HG03575 (cell line): ENCODE results near the gene SLC6A1.

Experiments used
- ATAC-seq: cut with Tn5 transposase; IDR thresholded peaks from one replicate; pipeline ENCODE4 v1.9.1; 2021; ENCODE audit not compliant: unreplicated experiment, insufficient number of reproducible peaks, low FRiP score; ENCODE audit errors: extremely low read depth

Gene SLC6A1

DNA sequence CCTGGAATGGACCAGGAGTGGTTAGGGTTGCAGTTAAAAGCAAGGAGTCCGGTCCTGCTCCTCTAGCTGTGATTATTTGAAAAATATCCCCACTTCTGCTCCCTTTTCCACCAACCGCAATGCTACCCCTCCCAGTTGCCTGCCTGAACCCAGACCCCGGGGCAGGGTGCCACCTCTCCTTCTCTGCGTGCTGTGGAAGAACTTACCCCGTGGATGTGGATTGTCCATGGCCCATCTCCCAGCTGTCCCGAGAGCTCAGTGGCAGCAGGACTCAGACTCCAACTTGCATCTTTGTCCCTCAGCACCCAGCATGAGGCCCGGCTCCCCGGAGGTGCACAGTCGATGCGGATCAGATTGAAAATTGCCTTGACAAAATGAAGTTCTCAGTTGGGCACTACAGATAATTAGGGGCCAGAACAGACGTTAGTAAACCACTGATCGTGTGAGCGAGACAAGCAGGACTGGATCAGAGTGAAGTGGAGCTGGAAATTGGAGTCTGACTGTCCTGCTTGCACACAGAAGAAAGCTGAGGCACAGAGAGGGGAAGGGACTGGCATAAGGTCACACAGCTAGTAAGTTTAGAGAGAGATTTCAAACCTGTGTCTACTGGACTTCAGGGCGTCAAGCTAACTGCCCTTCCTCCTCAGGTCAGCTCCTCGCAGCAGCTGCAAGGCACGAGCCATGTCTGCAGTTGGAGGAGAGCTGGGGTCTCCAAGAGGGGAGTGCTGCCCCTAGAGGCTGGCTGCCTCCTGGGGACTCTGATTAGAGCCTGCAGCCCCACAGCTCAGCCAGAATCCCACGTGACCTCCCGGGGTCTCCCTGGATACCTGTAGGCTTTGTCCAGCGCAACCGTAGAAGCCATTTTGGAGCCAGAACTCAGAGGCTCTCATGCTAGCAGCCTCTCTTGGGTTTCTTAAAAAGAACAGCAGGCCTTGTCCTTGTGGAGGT lies 14.7 kb downstream of the SLC6A1 start:
- ATAC-seq, result no peak

DNA sequence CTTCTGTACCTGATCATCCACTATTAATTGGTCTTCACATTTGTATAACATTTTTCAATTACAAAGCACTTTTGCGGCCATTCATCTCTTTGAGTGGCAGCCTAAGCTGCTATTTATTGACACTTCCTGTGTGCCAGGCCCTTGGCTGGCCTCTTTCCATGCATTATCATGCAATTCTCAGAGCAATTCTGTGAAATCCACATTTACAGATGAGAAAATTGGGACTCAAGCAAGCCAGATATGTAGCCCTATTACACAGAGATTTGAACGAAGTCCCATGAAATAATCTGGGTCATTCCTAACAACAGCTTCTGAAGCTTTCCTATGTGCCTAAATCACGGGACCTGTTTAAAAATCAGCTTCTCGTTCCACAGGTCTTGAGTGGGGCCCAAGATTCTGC lies 17.4 kb downstream of the SLC6A1 start:
- no peak for ATAC-seq

DNA sequence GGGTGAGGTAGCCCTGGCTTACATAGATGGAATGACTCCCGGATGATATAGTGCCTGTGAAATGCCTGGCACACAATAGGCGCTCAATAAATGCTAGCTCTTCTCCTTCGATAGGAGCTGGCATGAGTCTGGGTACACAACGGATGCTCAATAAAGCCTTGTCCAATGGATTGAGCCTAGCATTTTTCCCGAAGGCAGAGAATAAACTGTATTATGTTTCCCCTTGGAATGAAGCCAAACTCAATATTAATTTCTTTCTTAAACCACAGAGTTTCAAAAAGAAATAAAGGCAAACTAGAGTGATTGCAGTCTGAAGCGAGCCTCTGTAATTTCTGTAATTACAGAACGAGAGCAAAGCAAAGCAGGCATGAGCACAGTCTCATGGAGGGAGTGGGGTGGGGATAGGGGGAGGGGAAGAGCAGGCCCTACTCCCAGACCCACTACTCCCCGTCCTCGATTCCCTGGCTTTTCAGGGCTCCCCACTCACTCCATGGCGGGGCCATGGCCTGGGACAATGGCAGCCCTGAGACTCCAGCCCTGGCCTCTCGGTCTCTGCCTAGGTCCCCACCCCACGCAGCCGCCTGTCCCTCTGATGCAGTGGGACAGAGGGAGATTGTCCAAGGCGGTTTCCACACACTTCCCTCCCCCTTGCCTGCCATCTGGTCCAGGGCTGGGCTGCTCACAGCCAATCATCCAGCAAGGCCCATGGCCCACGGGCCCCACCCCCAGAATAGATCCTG lies 18.0 kb downstream of the SLC6A1 start:
- no peak for ATAC-seq

DNA sequence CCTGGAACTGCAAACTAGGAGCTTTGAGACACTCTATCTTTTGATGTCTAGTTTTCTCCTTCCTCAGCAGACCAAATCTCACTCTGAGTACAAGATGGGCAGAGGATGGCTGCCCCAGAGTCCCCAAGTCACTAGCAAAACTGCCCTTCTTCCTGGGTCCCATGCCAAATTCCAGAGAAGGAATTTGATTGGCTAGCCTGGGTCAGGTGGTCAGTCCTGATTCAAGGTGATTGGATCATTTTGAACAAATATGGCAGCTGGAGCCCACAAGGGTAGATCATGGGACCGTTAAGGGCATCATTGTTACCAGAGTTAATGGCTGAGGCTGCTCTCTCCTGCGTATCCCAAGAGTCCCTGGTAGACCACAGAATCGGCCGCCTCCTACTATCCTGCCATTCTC lies 21.7 kb downstream of the SLC6A1 start:
- ATAC-seq, result no peak

DNA sequence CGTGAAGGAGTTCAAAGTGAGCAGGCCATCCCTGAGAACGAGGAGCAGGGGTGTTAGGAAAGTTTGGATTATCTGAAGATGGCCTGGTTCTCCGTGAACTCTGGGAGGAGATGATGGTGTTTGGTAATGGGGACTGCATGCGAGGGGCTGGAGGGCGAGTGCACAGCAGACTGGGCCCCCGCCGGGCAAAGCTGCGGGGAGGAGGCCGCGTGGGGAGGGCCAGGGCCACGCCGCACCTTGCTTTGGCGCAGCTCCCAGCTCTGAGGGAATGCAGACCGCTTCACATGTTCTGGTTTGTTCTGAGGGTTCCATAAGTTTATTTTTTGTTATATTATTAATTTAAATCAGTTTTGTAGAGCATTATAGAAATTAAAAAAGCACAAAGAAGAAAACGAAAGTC lies 22.2 kb downstream of the SLC6A1 start:
- ATAC-seq, result no peak

DNA sequence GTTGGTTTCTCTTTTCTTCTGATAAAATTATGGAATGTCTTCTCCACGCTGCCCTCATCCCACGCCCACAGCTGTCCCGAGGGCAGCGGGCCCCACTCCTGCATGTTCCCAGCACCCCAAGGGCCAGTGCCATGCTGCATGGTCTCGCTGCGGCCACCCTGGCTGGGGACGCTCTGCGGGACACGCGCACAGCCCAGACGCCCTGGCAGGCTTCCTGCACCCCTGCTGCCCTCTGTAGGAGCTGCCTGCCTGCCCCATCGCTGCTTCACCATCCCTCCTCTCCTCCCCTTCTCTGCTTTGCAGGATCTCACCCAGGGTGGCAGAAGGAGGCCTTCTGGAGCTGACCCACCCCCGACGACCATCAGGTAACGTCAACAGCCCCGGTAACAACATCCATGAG lies 22.8 kb downstream of the SLC6A1 start:
- no peak for ATAC-seq

DNA sequence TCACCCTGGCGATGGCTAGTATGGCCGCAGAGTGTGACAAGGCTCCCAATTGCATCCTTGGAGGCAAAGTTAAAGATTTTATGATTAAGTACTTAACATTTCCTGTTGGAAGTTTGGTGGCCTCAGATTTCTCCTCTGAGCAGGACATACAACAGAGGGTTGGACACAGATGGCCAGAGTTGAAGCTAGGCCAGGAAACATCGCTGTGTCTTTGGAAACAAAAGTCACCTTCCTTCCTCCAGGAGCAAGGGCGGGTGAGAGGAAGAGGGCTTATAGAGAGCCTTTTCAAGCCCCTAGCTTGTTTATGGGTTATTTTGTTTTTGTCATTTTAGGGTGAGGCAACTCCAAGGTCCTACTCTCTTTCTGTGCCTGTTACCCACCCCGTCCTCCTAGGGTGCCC lies 24.2 kb downstream of the SLC6A1 start:
- ATAC-seq, result no peak

DNA sequence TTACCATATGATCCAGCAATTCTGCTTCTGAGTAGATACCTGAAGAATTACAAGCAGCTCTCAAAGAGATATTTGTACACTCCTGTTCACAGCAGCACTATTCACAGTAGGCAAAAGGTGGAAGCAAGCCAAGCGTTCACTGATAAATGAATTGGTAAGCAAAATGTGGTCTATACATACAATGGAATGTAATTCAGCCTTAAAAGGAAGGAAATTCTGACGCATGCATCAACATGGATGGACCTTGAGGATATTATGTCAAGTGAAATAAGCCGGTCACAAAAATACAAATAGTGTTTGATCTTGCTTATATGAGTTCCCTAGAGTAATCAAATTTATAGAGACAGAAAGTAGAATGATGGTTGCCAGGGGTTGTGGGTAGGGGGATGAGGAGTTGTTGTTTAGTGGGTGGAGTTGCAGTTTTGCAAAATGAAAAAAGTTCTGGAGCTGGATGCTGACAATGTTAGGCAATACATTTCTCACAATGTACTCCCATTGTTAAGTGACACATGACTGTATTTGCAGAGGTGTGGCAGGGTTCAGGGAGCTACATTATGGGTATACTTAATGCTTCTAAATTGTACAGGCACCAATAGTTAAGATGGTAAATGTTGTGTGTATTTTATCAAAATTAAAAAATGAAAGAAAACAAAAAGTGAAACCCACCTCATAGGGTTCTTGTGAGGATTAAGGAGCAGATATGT lies 26.7 kb downstream of the SLC6A1 start:
- ATAC-seq, result no peak

DNA sequence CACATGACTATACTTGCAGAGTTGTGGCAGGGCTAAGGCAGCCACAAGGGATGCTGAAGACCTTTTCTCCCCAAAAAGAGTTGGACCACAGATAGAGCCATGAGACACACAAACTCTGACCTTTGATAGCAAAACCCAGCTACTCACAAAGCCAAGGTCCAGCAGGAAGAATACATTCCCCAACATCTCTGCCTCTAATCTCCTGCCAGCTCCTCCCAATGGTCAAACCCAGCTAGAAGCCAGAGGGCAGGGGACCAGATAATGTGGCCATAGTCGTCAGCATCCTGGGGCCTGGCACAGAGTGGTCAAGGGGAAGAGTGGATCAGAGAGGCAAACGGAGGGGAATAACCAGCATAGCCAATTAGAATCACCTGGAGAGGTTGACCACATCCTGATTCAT lies 28.2 kb downstream of the SLC6A1 start:
- no peak for ATAC-seq

DNA sequence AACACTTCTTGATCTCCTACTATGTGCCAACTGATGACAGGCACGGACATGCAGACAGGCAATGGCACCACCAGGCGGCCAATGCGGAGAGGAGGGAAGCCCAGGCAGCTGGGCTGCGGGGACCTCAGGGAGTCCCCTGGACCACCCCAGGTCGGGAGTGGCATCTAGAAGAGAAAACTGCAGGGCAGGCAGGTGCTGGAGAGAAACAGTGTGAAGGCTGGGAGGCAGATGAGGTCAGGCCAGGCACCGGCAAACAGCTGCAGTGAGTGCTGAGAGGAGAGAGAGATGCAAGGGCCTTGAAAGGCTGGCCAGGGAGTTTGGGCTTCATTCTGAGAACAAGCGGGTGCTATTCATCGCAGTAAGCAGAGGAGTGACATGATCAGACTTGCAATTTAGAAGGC lies 29.1 kb downstream of the SLC6A1 start:
- ATAC-seq, result no peak

DNA sequence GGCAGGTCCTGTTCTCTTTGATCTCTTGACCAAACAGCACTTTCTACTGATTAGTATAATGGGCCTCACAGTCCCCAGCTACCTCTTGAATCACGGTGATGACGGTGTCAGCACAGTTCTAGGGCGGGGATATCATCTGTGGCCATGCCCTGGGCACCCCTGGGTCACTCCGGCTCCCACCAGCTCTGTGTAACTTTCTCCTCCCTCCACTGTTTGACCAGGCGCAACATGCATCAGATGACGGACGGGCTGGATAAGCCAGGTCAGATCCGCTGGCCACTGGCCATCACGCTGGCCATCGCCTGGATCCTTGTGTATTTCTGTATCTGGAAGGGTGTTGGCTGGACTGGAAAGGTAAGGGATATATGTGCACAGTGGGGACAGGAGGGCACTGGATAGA lies 29.6 kb downstream of the SLC6A1 start:
- ATAC-seq, result no peak

DNA sequence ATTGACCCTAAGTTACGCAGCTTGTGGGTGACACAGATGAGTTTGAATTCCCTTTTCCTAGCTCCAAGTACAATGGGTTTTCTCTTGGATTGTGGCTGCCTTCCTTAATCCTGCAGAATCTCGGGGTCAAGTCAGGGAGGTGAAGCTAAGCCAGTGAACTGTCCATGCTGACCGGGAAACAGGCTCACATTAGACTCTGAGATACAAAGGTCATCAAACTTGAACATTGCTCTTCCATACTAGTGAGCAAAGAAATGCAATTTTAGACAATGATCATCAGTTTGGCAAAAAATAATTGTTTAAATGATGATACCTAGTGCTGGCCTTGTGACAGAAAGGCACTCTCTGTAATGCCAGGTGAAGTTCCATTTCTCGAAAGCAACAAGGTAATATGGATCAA lies 31.6 kb downstream of the SLC6A1 start:
- no peak for ATAC-seq

DNA sequence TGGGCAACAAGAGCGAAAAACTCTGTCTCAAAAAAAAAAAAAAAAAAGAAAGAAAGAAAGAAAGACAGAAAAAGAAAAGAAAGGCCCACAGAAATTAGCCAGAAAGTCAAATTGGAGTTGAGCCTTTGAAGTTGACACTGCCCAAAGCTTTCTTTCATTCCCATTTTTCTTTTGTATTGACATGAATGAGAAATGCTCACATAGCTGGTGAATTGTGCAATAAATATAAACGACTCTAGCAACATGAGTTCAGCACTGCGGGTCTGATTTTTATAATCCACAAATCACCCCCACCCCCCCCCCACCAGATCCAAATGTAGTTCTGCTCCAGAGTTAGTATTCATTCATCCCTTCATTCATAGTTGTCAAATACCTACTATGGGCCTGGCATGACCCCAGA lies 37.4 kb downstream of the SLC6A1 start:
- no peak for ATAC-seq

DNA sequence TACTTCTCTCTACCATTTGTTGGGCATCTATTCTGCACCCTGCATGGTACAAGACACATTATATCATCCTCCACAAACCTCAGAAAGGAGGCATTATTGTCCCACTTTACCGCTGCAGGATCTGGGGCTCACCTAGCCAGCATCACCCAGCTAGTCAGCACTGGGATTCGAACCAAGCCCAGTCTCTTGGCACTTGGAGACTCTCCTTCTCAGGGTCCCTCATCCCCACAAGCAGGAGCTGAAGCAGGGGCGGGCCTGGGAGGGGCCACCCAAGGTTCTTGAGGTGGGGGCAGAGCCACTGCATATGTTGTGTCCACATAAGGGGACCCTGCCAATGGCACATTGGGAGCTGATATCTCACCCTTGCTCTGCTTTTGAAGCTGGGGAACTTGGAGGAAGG lies 41.3 kb downstream of the SLC6A1 start:
- ATAC-seq, result no peak

DNA sequence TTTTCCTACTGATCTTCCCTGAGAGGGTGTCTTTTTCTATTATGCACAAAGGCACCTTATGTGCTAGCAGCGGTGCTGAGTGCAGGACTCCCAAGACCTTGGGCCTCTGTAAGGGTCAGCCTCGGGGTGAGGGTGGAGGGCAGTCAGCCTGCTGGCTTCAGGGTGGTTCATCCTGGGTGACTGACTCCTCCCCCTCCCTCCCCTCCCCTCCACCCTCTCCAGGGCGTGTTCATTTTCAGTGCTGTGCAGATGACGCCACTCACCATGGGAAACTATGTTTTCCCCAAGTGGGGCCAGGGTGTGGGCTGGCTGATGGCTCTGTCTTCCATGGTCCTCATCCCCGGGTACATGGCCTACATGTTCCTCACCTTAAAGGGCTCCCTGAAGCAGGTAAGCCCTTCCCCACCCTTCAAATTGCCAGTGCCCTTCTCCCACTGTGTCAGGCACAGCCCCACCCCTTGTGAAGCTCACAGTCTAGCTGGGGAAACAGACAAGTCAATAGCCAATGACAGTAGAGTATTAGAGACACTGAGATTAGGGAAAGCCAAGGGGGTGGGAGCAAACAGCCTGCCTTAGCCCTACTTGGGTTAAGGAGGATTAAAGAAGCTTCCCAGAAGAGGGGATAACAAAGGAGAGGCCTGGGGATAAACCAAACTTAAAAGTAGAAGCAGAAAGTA lies 41.9 kb downstream of the SLC6A1 start:
- ATAC-seq, result no peak

DNA sequence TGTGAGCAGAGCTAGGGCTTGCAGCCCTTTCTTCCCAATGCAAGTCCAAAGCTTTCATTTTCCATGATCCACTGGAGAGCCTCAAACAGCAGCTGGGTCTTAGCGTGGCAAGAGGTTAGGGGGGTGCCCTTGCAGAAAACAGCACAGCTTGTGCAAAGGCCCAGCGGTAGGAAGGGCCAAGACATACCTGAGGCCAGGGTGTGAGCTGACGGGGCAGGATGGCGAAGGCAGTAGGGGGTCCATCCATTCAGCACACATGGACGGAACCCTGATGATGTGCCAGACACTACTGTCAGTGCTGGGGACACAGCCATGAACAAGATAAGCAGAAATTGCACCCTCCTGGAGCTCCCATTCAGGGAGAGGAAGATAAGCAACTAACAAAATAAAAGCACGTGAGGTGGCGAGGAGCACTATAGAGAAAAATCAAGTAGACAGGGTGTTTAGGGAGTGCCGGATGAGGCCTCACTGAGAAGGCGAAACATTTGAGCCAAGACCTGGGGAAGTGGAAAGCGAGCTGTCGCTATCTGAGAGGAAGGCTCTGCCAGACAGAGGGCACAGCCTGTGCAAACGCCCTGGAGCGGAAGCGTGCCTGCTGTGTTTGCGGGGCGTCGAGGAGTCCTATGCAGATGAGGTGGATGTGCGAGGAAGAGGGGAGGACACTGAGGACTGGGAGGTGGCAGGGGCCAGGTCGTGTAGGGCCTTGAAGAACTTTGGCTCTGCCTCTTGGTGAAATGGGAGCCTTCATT lies 43.4 kb downstream of the SLC6A1 start:
- no peak for ATAC-seq

DNA sequence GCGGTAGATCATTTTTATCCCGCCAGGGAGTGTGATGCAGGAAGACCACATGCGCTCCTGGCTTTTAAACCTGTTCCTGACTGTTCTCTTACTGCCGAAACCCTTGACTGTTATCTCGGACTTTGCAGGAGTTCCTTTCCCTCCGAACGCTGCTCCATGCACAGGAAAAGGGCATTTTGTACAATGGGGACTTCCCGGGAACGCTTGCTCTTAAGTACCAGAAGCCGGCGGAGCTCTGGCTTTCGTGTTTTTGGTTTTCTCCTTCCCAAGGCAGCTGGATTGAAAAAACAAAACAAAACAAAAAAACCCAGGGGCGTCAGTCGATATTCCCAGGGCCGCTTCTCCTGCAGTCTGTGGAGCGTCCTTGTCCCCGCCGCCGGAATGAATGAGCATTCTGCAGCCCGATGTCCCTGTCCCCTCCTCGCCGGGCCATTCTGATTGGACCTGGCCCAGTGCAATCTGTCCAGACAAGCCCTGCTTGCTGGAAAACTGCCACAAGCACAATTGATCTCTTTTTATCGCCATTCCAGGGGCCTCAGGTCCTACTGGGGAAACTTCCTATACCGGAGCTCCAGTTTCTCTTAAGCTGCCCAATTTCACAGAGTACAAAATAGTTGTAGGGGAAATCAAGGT lies 44.8 kb downstream of the SLC6A1 start:
- ATAC-seq, result no peak

DNA sequence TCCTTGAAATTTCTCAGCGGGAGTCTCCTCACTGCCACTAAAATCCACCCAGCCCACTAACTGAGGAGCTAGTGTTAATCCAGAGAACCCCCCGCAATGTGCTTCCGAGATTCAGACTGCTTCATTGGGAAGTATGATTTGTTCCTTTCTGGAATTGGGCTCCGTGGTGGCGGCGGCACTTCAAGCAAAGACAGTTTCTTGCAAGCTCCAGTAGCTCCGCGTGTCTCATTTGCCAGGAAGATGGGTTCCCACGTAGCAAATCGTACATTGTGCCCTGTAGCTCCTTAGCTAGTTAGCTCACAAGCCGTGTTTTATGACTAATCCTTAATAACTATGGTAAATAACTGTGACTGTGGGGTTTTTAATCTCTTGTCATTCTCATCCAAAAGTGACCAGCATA lies 45.4 kb downstream of the SLC6A1 start:
- ATAC-seq, result no peak
